NCI-H146 treated with DMSO at 0.1 percent for 48 hours (cell line): ENCODE results near the gene GIMAP2.

Experiments
- DNase-seq: peaks from one replicate; lab custom pipeline; 2025; ENCODE audit not compliant: unreplicated experiment; lab: John Stamatoyannopoulos, UW

GIMAP2 gene

DNA sequence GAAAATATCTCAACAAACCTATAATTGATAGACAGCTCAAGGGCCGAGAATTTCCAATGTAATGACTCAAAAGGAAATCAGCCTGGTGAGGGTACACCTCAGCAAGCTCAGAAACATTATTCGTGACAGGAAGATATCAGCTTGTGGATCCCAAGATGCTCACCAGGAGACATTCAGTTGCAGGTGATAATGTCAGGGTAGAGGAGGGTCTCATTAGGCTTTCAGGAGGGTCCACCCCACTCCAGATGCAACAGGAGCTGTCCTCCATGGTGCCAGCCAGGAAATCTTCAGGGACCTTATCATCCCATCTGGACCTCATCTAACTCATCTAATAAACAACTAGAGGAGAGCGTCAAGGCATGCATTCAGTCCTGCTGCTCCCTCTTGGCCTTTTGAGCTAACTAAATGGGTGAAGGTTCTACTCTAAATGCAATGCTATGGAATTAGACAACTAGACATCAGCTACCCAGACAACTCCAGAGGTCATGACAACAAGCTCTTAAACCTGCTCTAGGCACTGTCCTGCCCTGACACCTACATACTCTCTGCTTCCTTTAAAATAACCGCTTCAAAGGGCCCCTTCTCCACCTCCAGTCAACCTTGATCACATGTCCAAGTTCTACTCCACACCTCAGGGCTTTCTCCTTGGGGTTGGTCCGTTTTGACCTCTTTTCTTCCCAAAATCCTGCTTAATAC is 47.4 kb downstream of the GIMAP2 start:
- no peak for DNase-seq

GRCh38 chr7:150733482-150734095 is 48.1 kb downstream of the GIMAP2 start:
- DNase-seq = no peak

- DNase-seq = no peak
Observed at GRCh38 chr7:150734254-150734653, 48.7 kb downstream of the GIMAP2 start.

DNA sequence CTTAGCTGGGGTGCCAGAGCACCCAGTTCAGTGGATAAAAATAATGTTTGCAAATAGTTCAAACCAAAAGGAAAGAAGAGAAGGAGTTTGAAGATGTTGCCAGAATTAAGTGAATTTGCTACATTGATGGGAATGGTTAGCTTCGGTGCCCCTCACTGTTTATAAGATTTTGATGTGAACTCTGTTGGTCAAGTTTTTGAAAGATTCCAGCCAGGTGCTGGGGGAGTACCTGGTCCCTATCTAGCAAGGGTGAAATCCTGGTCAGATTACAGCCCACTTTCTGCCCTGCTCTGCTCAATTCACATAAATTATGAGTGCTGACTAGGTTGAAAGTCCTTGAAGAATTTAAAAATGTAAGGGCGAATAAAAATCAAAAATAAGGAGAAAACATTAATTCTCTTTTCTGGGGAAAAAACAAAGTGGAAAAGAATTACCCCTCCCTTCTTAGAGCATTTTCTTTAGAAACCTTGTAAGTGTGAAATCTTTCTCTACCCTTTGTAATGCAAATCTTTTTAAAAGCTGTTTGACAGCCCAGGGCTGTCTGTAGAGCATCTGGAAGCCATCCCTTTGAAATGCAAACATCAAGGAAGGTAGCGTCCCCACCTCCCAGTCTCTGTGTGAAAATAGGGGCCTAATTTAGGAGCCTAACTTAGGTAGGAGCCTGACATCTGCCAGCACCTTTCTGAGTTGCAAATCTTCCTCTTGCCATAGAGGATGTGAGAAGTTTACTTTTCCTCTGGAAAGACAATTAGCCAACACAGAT is 50.3 kb downstream of the GIMAP2 start:
- no peak for DNase-seq

DNA sequence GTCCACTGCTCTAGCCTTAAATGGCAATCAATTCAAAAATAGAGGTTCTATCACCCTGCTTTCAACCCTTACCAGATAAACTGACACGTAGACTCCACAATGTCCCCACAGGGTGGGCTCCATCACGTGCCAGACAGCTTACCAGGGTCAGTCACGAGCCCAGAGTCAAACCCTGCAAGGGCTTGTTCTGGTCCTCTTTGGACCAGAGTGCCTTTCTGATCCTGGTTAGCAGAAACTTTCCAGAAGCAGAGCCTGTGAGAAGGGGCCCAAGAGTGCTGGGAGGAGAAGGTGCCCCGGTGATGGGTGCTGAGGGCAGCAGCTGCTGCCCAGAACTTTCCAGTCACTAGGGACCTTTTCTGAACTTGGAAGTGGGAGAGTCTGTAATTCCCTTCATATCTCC is 51.4 kb downstream of the GIMAP2 start:
- DNase-seq = no peak

DNA sequence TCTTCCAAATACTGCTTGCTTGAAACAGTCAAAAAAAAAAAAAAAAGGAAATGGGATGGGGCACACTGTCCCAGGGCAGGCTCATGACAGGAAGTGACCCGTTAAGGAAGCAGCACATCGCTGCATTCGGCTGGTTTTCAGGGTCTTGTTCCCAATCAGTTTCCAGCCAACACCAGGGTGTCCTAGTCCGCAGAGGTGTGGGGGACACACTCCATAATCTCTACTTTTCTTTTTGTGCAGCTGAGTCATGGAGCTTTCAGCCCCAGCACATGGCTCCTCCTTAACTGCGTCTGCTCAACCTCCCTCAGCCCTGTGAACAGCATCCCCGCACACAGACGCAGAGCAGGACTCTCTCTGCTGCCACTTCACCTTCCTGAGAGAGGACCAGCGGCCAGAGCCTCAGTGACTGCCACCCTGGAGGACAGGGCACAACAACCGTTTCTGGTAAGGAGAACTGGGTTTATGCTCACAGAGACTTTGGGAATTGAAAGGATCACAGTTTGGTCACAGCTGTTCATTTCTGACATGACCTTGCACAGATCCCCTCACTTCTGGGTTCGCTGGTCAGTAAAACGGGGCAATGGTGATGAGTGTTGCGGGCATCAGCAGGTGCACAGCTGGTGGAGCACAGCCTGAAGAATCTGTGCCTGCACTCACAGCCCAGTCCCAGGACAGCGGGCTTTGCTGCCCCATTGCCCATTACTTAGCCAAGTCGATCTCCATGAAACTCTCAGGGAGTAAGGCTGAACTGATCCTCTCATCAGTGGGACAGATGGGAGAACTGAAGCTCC is 52.0 kb downstream of the GIMAP2 start, which contains the start of gene GIMAP5:
TSS of gene GIMAP5 (plus strand) at position 154 of the 791 bp plus-strand sequence. CDS start 3,467 bp downstream, outside the sequence.
- DNase-seq = no peak

DNA sequence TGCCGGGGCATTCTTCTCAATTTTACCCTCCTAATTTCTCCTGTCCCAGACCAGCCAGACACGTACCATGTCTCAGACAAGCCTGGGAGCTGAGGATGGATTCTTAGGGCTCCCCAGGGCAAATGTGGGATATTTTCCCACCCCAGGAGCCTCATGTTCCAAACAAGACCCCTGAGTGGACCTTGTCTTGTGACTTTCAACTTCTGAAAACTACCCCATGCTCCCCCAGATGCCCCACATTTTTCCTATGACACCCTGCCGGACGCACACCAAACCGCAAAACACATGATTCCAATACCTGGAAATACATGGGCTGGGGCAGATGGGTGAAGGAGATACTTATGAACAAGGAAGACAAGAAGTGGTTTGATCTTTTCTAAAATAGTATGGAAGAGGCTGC is 52.6 kb downstream of the GIMAP2 start:
- no peak for DNase-seq

DNA sequence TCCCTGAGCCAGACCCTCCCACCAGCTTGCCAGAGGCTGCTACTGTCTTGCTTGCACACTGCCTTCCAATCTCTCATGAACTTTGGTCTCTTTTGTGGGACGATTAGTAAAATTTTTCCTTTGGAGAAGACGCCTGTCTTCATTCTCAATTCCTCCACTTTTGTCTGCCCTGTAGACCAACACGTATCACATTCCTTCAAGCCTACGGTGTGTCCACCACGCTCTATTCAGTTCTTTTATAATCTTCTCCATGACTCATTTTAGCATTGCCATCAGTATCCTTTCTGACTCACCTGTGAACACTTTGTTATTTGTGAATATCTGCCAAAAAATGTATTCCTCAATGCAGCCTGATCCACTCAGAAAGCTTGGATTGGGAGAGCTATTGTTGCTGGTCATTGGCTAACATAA is 53.1 kb downstream of the GIMAP2 start:
- DNase-seq = no peak

GRCh38 chr7:150739033-150739432 is 53.5 kb downstream of the GIMAP2 start:
- DNase-seq = no peak

- no peak for DNase-seq
Observed at GRCh38 chr7:150740053-150740452, 54.5 kb downstream of the GIMAP2 start.

- DNase-seq = no peak
Observed at GRCh38 chr7:150742286-150742968, 56.9 kb downstream of the GIMAP2 start.
